GM18861 (cell line): Measurements from ENCODE around the gene TBC1D22A.

Experiments used
- ATAC-seq: cut with Tn5 transposase; IDR thresholded peaks from one replicate; pipeline ENCODE4 v1.9.1; 2021; ENCODE audit not compliant: unreplicated experiment

Gene TBC1D22A

DNA sequence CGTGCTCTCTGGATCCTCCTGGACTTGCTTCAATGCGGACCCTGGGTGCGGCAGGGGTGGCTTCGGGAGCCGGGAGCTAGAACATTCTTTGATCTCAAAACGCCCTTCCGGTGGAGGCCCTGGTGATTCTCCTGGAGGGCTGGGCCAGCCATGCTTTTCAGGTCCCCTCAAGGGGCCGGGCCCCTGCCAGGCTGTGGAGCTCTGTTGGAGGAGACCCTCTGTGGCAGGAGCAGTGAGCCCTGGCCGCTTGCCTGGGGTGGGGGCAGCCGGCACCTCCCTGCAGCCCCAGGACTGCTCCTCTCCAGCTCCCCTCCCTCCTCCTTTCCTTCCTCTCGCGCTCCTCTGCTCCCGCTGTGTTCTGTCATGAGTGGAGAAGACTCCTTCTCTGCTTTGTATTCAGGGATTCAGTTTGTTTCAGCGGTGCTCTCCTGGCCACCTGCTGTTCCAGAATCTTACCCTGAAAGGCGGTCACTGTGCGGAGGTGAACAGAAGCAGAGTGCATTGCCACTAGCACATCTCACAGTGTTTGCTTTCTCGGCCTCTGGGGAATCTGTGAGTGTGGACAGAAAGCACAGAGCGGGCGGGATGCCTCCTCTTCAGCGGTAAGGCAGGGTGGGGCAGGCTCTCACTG is 289.1 kb downstream of the TBC1D22A start:
- ATAC-seq: no peak

DNA sequence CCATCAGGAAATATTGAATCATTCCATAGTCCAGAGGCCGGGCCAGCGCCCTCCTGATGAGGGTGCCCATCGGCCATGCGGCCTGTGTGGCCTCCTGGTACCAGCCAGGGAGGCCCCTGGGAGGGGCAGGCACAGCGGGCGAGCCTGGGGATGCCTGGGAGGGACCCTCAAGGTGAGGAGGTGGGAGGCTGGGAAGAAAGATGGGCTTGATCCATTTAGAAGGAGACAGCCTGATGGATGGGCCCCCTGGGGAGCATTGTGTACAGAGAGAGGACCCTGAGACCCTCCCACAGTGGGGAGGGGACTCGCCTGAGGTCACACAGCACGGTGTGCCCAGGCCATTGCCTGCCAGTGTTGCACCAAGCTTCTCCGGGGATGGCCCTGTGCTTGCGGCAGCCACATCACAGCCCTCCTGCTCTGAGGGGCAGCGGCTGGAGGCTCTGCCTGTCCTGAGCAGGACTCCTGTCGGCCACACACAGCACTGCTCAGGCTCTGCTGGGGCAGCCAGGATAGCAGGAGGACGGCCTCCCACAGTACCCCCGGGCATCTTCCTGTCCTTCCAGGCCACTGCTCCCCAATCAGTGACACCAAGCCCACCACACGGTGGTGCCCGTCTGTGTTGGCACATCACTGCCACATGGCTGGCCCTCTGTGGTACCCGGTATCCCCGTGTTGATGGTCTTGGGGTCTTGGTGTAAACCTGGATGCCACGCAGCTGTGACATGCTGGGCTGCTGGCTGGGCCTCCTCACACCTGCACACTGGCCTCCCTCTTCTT is 290.0 kb downstream of the TBC1D22A start:
- ATAC-seq: no peak

DNA sequence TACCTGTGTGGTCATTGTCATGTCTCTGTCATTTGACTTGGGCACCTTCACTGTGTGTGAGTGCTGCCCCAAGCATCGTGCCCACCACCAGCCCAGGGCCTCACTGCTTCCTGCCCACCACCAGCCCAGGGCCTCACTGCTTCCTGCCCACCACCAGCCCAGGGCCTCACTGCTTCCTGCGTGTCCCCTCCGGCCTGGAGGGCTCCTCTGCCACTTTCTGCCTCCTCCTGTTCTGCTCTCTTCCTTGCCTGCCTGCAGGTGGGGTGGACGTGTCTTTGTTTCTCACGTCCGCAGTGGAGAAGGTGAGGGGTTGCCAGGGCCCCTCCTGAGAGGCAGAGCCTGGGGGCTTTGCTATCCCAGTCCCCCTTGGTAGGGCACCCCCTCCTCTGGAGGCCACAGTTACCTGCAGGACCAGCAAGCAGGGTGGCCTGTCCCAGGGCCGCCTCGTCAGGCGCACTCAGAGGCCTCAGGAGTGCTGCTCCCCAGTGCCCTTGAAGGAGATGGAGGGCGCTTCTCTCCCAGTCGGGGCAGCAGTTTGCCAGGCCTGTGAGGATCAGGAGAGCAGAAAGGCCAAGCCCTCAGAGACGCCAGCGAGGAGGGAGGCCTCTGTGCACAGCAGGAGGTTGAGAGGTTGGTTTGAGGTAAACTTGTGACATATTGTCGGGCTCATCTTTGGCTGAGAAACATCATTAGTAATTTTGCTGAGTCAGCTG is 290.7 kb downstream of the TBC1D22A start:
- ATAC-seq: no peak

DNA sequence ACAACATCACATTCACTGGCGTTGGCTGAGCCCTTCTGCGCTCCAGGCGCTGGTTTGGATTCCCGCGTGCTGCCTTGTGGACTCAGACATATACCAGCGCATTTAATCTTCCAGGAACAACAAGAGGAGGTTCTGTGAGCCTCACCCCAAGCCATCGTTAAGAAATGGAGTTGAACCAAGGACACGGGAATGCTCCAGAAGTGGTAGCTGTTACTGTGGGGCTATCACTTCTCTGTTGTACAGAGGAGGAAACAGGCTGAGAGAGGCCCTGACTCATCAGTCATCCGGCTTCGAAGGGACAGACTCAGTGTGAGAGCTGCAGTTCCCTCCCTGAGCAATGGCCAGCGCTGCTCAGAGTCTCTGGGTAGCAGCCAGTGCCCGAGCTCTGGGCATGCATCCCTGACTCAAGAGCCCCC is 291.3 kb downstream of the TBC1D22A start:
- no peak for ATAC-seq

DNA sequence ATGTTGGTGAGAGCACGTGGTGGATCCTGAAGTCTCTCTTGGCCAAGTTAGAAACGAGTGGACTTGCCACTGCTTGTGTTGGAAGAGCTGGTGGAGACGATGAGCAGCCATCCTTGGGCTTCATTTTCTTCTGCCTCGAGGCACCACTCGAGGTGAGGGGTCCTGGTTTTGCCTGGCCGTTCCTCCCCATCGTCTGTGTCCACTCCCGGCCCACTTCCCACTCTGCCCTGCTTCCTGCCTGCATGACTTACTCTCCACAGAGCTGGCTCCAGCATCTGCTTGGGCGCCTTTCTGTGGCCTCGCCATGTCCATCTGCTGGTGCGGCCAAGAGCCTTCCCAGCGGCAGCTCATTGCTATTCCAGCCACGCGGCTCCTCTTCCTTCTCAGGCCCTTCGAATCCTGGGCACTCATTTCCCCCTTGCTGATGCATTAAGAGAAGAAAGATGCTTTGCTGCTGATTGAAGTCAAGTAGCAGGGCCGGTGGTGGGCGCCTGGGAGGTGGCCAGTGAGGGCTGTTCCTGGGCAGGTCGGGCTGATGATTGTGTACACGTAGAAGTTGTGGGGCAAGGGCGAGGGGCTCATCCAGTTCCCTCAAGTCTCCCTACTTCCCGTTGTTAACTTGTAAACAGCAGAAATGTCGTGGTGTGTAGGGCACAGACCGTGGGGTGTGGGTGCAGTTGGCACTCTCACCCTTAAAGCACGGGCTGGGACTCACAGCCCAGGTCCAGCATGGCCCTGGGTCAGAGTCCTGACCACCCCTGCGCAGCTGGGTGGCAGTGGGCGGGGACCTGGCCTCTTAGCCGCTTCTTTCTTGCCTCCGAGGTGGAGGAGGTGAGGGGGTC is 292.0 kb downstream of the TBC1D22A start:
- no peak for ATAC-seq

DNA sequence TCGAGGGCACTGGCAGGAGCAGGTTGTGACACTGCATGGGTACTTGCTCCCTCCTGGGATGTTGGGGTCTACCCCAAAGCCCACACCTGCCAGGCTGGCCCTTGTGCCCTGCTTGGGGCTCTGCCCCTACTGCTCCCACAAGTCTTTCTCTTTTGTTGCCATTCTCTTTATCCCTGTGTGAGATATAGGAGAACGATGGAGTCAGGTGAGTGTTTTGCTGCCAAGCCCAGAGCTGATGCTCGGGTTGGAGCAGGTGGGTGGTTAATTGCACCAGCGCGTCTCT is 292.6 kb downstream of the TBC1D22A start:
- ATAC-seq: no peak

DNA sequence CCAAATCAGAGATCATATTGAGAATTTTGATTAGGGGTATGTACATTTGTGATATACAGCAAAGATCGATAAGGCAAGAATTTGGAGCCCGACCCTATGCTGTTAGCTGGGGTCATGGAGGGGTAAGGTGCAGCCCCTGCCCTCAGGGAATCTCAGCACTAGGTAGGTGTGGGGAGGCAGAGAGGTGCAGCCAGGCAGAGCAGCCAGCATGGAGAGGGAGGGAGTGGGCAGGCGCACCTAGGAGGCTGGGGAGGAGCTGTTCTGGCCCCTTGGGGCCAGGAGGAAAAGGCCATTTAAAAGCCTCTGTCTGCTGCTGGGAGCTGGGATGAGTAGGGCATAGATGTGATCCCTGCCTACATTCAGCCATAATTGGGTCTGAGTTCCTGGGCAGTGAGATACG is 293.0 kb downstream of the TBC1D22A start:
- ATAC-seq: no peak

DNA sequence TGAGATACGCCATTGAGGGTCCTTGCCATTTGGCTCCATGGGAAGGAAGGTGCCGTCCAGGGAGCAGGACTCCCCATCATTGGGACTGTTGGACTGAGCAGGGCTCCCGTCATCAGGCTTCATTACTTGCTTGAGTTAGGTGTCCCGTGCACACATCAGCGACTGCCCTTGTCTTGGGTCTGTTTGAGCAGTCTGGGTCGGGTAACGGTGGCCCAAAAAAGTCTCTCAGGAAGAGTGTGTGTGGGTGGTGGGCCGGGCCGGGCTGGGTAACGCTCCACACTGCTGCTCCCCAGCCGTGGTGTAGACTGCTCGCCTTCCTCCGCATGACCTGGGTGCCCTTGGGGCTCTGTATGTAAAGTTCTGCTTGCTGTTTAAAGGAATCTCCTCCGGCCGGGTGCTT is 293.5 kb downstream of the TBC1D22A start:
- no peak for ATAC-seq

DNA sequence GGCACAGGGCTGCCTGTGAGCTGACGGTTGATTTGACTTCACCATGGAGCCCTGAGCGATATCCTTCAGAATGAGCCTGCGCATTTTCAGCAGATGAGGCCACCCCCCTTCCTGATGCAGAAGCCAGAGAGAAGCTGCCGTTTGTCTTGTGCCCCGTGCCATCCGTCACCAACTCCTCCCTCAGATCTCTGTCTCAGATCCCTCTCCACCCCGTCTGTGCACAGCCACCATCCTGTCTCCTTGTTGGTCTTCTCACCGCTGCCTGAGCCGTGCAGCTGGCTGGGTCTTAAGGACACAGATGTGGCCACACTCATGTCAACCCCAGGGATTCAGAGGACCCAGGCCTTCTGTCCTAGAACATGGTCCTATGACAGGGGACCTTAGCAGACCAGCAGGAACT is 293.9 kb downstream of the TBC1D22A start:
- ATAC-seq: no peak

DNA sequence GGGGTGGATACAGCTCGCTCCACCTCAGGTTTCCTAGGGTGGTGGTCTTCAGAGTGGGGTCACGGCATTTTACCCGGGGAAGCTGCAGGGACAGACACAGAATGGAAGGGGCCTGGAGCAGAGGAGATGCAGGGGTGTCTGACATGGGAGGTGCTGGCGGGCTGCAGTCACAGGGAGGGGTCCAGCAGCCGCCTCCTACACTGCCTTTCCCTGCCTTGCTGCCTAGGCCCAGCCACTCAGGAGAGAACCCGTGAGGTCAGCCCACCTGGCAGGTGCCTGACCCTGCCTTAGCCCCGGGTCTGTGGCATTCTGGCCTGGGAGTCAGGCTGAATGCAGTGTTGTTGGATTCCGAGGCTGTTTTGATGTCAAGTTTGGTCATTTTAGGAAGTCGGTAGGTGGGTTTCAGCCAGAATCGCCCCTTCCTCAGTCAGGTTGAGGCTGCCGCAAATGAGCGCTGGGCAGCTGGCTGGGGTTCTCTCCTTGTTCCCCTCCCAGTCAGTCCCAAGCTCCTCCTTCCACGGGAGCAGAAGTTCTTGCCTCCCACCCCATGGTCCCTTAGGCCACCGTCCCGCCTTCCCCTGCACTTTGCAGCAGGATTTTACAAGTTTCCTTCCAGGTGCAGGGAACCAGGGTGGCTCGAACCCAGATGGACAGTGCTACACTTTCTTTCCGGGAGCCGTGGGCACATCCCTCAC is 294.5 kb downstream of the TBC1D22A start:
- ATAC-seq: no peak

DNA sequence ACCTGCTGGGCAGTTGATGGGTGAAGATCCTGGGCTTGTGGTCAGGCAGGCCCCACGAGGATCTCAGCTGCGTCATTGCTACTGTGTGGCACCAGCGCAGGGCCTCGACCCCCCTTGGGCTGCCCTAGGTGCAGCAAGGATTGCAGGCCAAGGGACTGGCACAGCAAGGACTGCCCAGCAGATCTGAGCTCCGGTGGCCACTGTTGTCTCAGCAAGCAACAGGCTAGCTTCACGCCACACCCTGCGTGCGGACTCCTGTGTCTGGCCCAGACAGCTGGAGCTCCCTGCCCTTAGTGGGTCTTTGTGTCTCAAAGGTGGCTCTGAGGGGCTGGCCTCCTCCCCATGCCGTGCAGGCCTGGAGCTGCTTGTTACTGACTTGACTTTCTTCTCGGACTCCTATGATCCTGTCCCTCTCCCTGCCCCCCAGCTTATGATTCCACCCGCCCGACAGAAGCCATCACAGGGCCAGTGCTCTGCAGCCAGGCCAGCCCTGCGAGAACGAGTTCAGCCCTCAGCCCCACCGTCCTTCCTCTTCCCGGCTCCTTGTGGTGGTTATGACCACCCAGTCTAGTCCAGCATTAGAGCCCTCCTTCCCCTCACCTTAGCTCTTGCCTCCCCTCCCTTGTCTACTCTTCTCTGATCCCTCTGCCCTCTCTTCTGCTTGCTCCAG is 295.6 kb downstream of the TBC1D22A start:
- no peak for ATAC-seq

DNA sequence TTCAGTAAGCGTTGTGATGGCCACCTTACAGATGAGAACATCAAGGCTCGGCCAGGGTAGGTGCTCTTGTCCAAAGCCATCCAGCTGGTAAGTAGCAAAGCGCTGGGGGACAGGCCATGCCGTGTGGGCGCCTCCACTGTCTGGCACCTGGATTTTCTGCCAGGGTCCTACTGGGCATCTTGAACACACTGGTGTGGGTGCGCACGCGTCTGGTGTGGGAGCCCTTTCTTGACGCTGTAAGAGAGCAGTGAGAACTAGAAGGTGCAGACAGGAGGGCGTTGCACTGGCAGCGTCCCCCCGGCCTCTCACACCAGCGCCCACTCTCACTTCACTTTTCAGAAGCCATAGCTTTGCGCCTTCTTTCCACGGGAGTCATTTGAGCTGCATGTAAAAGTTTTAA is 296.6 kb downstream of the TBC1D22A start:
- ATAC-seq: no peak

DNA sequence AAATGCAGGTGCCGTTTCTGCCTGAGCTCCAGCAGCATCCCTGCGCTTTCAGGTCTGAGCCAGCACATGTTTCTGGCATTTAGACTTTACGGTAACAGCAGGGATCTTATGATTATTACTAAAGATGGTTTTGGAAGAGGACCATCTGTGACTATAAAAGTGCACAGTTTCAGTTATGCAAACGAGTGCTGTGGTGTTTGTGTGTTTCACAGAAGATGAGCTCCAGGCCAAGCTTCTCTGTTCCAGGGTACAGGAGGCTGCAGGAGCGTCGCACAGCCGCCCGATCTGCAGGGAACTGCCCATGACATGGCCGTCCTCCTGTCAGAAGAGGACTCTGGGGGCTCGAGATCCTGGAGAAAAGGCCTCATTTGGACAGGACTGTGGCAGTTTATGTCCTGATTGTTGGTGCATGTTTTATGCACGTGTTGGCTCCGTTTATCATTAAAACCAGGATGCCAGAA is 297.3 kb downstream of the TBC1D22A start:
- no peak for ATAC-seq

DNA sequence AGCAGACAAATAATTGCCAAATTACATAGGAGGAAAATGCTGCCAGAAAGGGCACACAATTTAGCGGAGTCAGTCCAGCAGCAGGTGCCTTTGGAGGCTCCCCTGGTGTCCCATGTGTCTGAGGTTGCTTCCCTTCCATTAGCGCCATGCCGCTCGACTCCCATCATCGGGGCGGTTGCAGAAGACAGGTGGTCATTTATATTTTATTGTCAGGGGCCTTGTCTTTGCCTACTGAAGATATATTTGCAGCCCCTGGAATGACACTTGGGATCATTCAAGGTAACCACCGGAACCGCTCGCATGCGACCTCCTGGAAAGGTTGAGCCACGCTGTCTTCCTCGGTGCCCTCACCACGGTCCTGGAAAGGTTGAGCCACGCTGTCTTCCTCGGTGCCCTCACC is 298.3 kb downstream of the TBC1D22A start:
- ATAC-seq: no peak

DNA sequence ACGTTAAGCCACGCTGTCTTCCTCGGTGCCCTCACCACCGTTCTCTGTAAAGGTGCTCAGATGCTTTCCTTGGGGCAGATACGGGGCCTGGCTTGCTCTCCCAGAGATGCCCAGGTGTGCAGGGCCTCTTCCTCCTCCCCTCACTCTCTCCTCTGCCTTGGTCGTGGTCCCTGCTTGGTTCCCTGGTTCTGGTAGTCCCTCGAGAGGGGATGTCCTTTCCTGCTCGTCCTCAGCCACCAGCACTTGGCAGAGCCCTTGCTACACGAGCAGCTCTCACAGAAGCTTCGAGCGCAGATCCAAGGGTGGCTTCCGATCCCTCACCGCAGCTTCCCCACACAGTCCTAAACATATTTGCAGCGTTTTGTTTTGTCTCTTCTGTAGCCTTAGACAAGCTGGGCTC is 298.8 kb downstream of the TBC1D22A start:
- ATAC-seq: no peak

DNA sequence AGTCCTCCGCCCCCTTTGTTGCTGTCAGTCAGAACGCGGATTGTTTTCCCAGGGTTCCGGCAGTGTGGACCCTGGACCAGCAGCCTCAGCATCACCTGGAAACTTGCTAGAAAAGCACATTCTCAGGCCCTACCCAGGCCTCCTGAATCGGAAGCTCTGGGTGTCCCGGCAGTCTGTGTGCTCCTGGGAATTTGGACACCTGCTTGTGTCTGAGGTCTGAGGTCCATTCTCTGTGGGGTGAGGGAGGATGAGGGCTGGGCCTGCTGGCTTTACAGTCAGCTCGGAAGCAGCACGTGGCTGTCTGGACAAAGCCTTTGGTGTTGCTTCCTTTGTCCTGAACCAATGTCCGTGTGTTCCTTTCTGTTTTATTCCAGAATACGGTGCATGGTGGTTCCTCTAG is 299.7 kb downstream of the TBC1D22A start:
- ATAC-seq: no peak

DNA sequence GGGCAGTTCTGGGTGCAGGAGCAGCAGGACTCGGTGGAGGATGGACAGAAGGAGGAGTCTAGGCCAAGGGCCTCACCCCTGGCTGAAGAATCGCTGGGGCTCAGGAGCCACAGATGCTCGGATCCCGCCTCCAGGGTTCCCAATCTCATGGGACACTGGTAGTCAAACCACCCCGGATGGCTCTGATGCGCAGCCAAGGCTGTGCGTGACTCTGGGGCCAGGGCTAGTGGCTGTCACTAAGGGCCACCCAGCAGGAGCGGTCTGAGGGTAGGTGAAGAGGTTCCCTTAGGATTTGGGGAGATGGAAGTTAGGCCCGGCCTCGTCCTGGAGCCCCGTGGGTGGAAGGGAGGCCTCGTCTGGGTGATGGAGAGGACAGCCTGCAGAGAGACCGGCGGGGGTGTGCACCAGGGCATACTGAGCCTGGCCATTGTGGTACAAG is 300.6 kb downstream of the TBC1D22A start:
- ATAC-seq: no peak

DNA sequence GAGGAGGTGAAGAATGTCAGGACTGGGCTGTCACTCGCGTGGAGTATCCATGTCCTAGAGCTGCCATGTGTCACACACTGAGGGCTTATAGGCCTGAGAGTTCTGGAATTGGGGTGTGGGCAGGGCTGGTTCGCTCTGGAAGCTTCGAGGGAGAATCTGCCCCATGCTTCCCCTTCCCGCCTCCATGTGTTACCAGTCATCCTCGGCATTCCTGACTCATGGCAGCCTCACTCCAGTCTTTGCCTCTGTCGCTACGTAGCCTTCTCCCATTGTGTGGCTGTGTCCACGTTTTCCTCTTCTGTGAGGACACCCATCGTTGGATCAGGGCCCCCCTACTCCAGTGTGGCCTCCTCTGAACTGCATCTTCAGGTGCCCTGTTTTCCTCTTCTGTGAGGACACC is 301.2 kb downstream of the TBC1D22A start:
- no peak for ATAC-seq

DNA sequence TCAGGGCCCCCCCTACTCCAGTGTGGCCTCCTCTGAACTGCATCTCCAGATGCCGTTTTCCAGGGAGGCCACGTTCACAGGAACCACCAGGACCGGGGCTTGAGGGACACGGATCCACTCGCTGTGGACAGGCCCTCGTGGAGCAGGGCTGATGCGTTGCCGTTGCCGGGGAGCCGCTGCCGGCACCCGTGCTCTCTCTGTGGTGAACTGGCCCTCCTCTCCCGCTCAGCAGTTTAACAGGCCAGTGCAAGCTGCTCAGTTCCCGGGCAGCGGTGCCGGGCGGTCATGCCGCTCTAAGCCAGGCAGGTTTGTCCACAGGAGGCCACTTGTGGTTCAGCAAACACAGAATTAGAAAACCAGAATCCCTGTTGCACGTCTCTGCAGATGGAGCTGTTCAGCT is 301.6 kb downstream of the TBC1D22A start:
- ATAC-seq: no peak

DNA sequence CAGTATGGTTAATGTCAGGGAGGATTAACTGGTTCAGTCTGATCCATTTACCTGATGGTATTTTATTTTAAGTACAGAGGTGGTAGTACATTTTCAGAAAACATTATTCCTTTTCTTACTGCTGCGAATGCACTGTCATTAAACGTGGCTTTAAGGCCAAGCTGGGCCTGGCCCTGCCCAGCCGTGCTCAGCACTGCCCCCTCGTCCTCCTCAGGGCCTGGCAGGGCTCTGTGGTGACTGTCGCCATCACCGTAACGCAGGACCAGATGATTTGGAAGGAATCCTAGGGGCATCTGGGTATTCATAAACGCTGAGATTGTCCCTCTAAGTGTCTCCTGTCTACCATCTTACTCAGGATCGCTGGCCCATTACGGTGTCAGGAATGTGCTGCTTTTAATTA is 302.0 kb downstream of the TBC1D22A start:
- ATAC-seq: no peak
